ENCODE data around the gene SLC44A1.
A peak's percentile ranks its signal among the peaks of the same experiment; 100 is the strongest.
"Not testable (repeated sequence)": the region's sequence is repeated elsewhere in the genome, so short reads cannot be mapped to it uniquely, and the experiment has no call there.

Gene SLC44A1

GRCh38 chr9:105242557-105242956 is 1.9 kb upstream of the SLC44A1 start:
- DNase-seq (ENCODE audit: low spot score), result no peak

- no peak for DNase-seq (ENCODE audit: low spot score)
Measured at GRCh38 chr9:105243015-105243686, 1.3 kb upstream of the SLC44A1 start.

DNA sequence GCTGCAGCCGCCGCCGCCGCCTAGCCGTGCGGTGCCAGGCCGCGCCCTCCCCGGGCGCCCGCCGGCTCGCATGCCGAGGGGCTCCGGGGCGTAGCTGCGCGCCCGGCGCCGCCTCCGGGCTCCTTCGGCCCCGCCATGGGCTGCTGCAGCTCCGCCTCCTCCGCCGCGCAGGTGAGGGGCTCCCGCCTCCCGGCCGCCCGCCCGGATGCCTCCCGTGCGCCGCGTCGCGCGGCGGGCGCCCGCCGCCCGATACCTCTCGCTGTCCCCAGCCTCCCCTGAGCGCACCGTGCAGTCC is 230 bp downstream of the SLC44A1 start:
- DNase-seq (ENCODE audit: low spot score), result no peak

- DNase-seq (ENCODE audit: low spot score), result peak; percentile 64
Measured at GRCh38 chr9:105245029-105245890, 809 bp downstream of the SLC44A1 start.

DNA sequence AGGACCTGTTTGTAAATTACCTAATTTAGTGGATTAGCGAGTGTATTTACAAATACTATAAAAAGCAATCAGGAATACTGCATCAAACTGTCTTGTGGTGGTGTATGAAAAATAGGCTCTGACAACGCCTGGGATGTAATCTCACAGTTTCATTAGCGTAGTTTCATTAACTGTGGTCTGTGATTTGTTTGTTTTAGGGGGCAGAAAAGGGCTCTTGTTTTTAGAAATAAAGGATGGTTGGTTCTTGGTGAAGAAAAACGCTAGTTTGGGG is 1.4 kb downstream of the SLC44A1 start:
- DNase-seq (ENCODE audit: low spot score), result no peak

GRCh38 chr9:105246656-105247173 is 2.3 kb downstream of the SLC44A1 start:
- DNase-seq (ENCODE audit: low spot score), result no peak

GRCh38 chr9:105248691-105249090 is 4.2 kb downstream of the SLC44A1 start:
- DNase-seq (ENCODE audit: low spot score), result no peak

DNA sequence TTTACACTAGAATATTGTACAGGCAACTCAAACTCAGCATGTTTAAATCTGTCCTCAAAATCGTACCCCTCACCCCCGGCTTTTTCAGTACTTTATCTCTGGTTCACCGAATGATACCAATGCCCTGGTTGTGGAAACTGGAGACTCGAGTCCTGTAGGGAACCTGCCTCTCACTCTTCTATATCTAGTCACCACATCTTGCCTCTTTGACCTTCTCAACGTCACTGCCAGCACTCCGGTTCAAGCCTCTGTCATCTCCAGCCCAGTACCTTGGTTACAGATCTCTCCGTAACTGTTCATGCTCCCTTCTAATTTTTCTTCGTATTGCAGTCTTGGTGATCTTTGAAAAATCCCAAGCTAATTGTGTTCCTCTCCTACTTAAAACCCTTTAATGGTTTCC is 6.7 kb downstream of the SLC44A1 start:
- no peak for DNase-seq (ENCODE audit: low spot score)

DNA sequence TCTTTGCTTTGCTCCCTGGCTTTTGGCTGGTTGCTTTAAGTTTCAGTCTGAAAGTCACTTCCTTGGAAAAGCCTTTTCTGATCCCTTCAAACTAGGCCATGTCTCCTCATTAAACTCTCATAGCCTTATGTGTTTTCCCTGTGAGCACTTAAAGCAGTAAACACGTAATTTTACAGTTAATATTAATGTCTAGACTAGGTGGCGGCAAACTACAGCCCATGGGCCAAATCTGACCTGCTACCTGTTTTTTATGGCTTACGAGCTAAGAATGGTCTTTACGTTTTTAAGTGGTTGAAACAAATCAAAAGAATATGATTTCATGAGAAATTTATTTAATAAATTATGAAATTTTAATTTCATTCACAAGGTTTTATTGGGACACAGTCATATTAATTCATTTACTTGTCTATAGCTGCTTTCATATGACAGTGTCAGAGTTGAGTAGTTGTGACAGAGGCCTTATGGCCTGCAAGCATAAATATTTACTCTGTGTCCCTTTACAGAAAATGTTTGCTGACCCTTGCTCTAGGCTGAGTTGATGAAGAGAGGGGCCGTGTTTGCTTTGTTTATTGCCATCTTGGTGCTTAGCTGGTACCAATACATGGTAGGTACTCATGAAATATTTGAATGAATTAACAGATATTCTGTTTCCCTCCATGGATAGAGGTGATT is 7.4 kb downstream of the SLC44A1 start:
- no peak for DNase-seq (ENCODE audit: low spot score)

- DNase-seq (ENCODE audit: low spot score), result no peak
Measured at GRCh38 chr9:105252405-105252756, 7.9 kb downstream of the SLC44A1 start.

DNA sequence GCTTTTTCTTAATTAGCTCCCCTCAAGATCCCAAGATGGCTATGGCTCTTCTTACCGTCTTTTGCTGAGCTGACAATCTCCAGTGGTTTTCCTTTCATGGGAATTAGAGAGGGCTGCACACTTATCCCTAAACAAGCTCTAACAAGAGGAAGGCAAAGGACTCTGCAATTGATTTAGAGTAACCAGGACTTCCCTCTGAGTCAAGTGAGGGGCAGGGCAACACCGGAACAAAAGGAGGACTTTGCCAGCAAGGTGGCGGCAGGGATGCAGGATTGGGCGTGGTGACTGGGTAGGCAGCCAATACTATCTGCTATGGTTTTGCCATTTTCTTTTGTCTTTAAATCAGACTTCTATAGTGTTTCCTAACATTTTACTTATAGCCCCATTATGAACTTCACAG is 9.8 kb downstream of the SLC44A1 start:
- peak; percentile 56 for DNase-seq (ENCODE audit: low spot score)

- no peak for DNase-seq (ENCODE audit: low spot score)
Measured at GRCh38 chr9:105255421-105255820, 11.0 kb downstream of the SLC44A1 start.

DNA sequence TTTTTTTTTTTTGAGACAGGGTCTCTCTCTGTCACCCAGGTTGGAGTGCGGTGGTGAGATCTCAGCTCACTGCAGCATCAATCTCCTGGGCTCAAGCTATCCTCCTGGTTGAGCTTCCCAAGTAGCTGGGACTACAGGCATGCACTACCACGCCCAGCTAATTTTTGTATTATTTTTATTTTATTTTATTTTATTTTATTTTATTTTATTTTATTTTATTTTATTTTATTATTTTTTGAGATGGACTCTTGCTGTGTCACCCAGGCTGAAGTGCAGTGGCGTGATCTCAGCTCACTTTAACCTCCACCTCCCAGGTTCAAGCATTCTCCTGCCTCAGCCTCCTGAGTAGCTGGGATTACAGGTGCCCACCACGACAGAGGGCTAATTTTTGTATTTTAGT is 12.1 kb downstream of the SLC44A1 start:
- not testable (repeated sequence) for DNase-seq (ENCODE audit: low spot score)

DNA sequence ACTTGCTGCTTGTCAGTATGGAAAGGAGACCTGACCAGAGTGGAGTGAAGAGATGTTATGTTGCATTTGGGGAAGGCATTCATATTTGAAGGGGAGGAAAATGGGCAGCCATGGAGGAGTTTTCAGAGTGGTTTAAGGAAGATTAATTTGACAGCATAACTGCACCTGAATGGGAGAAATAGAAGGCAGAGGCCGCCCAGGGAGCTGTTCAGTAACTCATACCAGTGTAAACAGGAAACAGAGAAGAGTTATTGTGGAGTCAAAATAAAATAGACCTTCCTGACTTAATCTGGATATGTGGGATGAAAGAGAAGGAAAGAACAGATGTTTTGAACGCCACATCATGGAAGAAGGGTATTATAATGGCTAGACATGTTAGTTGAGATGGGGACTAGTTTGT is 13.4 kb downstream of the SLC44A1 start:
- no peak for DNase-seq (ENCODE audit: low spot score)

GRCh38 chr9:105258225-105258737 is 13.8 kb downstream of the SLC44A1 start:
- no peak for DNase-seq (ENCODE audit: low spot score)

DNA sequence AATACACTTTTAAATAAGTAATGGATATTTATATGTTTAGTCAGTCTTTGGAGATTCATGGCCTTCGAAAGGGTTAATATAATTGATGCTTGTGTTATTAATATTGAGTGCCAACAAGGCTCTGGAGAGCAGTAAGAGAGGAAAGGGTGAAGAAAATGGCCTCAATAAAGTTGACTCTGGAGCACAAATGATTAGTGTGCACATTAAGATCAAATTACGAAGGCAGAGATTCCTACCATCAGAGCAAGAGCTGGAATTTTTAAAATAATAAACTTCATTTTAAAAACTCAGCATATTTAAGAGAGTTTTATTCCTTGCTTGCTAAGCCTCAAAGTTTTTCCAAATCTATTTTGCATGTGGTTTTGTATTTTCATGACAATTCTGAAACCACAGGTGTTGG is 14.8 kb downstream of the SLC44A1 start:
- no peak for DNase-seq (ENCODE audit: low spot score)

GRCh38 chr9:105259731-105260612 is 15.5 kb downstream of the SLC44A1 start:
- DNase-seq (ENCODE audit: low spot score), result no peak

GRCh38 chr9:105262497-105262896 is 18.0 kb downstream of the SLC44A1 start:
- DNase-seq (ENCODE audit: low spot score), result no peak

DNA sequence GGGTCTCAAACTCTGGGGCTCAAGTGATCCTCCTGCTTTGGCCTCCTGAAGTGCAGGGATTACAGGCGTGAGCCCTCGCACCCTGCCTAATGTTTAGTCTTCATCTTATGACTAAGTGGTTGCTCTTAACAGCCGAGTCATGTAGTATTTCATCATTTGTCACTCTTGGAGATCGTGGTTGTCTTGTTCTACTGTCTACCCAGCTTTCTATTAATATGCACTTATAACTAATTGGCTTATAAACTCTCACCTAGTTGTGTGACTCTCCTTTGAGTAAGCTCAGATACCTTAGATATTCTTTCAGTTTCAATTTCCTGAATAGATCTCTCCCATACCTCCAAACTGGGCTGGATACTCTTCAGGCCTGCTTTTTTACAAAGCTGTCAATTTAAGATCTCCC is 19.9 kb downstream of the SLC44A1 start:
- peak; percentile 28 for DNase-seq (ENCODE audit: low spot score)

GRCh38 chr9:105268254-105268653 is 23.8 kb downstream of the SLC44A1 start:
- not testable (repeated sequence) for DNase-seq (ENCODE audit: low spot score)

DNA sequence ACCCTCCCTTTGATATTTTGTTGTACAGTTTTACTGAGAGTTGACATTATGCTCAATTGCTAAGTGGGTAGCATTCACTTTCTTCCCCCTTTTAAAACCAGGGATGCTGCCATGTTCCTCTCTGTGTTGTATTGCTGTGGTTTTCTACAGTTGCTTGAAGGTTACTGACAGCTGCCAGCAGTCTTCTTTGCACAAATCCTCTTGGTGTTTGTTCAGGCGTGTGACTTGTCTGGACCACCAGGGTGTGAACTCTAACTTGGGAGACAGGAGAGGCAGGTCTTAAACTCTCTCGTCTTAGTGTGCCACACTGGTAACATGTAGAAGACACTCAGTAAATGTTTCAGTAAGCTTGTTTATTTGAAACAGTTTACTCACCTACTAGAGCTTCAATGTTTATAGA is 25.1 kb downstream of the SLC44A1 start:
- DNase-seq (ENCODE audit: low spot score), result no peak

DNA sequence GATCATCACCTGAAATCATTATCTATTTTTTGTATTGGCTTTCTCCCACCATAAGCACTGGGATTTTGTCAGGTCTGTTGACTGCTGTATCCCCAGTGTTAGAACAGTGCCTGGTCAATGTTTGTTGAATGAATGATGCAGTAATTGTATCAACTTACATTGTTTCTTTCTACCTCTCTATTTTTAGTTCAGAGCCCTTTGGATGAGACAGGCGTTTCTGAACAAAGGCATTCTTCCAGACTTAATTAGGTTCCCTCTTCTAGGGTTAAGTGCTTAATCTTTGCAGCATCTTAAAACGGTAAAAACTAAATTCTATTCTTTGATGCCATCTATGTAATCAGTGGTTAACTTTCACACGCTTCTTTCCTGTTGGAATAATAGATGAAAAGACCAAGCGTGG is 26.3 kb downstream of the SLC44A1 start:
- DNase-seq (ENCODE audit: low spot score), result no peak
